HEK293T (cell line): ENCODE measurements around the gene CBY1.

Experiments
- CTCF ChIA-PET: fragments of 350-600 bp; formaldehyde crosslinking; extraction: SDS; loops from one replicate; lab custom pipeline; 2021; ENCODE audit warnings: antibody characterized with exemption, inconsistent platforms; lab: Yijun Ruan, JAX
- POLR2A ChIA-PET: fragments of 350-600 bp; formaldehyde crosslinking; extraction: SDS; loops from one replicate; lab custom pipeline; 2020; ENCODE audit warnings: antibody characterized with exemption, inconsistent platforms; lab: Yijun Ruan, JAX
- DNase-seq: peaks from one replicate; pipeline ENCODE4 v3.0.0; 2012; ENCODE audit warnings: mixed read lengths; ENCODE audit errors: extremely low spot score
- ARNT ChIP-seq: fragments of 450-650 bp; IDR thresholded peaks from 2 replicates; pipeline ENCODE4 v1.6.1; 2017; ENCODE audit warnings: mild to moderate bottlenecking
- BHLHE40 ChIP-seq: fragments of 450-650 bp; IDR thresholded peaks from 2 replicates; pipeline ENCODE4 v1.6.1; 2016; ENCODE audit warnings: mild to moderate bottlenecking, moderate library complexity, borderline replicate concordance
- CTBP1 ChIP-seq: fragments of 450-650 bp; IDR thresholded peaks from 2 replicates; pipeline ENCODE4 v1.6.1; 2016; ENCODE audit warnings: borderline replicate concordance
- ELF4 ChIP-seq: fragments of 450-650 bp; IDR thresholded peaks from 2 replicates; pipeline ENCODE4 v1.6.1; 2017; ENCODE audit warnings: antibody characterized with exemption
- FOXA1 ChIP-seq: fragments of 450-650 bp; IDR thresholded peaks from 2 replicates; pipeline ENCODE4 v1.6.1; 2016; ENCODE audit warnings: mild to moderate bottlenecking
- FOXK2 ChIP-seq: fragments of 450-650 bp; IDR thresholded peaks from 2 replicates; pipeline ENCODE4 v1.6.1; 2016; ENCODE audit warnings: mild to moderate bottlenecking
- FOXM1 ChIP-seq: fragments of 450-650 bp; IDR thresholded peaks from 2 replicates; pipeline ENCODE4 v1.6.1; 2017; ENCODE audit warnings: mild to moderate bottlenecking, borderline replicate concordance
- HDGF ChIP-seq: fragments of 450-650 bp; IDR thresholded peaks from 2 replicates; pipeline ENCODE4 v1.6.1; 2017; ENCODE audit warnings: antibody characterized with exemption, borderline replicate concordance
- L3MBTL2 ChIP-seq: fragments of 450-650 bp; conservative IDR thresholded peaks from 2 replicates; pipeline ENCODE4 v1.6.1; 2016; ENCODE audit warnings: mild to moderate bottlenecking
- LEF1 ChIP-seq: fragments of 450-650 bp; IDR thresholded peaks from 2 replicates; pipeline ENCODE4 v1.6.1; 2017; ENCODE audit warnings: mild to moderate bottlenecking, borderline replicate concordance
- NFRKB ChIP-seq: fragments of 450-650 bp; IDR thresholded peaks from 2 replicates; pipeline ENCODE4 v1.6.1; 2016; ENCODE audit warnings: mild to moderate bottlenecking, moderate library complexity
- SP1 ChIP-seq: fragments of 450-650 bp; IDR thresholded peaks from 2 replicates; pipeline ENCODE4 v1.6.1; 2017
- SUZ12 ChIP-seq: fragments of 450-650 bp; IDR thresholded peaks from 2 replicates; pipeline ENCODE4 v1.6.1; 2016; ENCODE audit warnings: mild to moderate bottlenecking
- TARDBP ChIP-seq: fragments of 450-650 bp; IDR thresholded peaks from 2 replicates; pipeline ENCODE4 v1.6.1; 2016
- ZNF384 ChIP-seq: fragments of 450-650 bp; IDR thresholded peaks from 2 replicates; pipeline ENCODE4 v1.6.1; 2016
- TF ChIP-seq, protein P1 (sequence below): fragments of 450-650 bp; IDR thresholded peaks from 2 replicates; pipeline ENCODE4 v1.6.1; 2016

Gene CBY1

DNA sequence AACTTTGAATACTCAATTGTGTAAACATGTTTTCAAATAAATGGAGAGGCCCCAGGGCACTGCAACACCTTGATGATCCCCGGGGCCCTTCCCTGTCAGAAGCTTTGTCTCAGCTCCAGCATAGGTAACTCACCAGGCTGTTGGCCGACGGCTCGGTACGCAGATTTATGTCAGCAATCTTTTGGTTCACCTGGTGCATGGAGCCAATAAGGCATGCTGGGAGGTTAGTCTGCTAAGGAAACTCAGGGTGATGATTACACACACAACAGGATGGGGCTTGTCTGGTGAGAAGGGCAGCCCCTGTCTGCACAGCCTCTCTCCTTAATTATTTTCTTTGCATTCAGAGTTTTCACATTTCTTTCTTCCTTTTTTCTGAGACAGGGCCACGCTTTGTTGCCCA, 11.0 kb upstream of the CBY1 start:
- DNase-seq = no peak
- CTCF ChIA-PET = no interaction called here
- POLR2A ChIA-PET = no interaction called here

DNA sequence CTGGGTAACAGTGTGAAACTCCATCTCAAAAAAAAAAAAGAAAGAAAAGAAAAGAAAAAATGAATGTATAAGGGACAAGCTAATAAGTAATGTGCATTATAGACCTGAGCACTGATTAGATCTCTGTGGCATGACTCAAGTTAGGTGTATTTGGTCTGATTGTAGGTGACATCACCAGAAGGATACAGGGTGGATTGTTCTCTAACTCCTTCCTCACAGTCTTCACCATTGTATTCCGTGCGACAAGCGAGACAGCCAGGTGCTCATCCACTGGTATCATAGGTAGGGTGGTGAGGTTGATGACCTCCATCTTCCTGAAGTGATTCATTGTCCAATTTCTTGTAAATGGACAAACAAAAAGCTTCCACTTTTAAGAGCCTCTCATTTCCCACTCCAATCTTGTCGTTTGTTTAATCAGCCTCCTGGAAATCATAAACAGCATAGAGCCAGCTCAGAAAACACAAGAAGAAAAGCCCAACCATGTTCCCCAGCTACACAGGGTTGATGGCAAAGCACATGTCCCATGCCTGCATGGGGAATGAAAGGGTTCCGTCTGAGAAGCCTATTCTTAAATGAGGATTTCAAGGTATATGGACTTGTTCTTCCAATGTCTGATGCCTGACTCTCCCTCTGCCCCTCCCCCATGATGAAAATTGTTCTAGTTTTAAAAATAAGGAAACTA, 6.5 kb upstream of the CBY1 start:
- ChIA-PET POLR2A (no interaction called here), CTCF (no interaction called here)
- DNase-seq = no peak
- TF ChIP-seq L3MBTL2 (no peak), SUZ12 (no peak), ARNT (no peak), LEF1 (no peak), ELF4 (no peak), FOXA1 (no peak), SP1 (no peak), FOXK2 (no peak), CTBP1 (no peak), FOXM1 (no peak), NFRKB (no peak), ZNF384 (no peak), TARDBP (no peak), HDGF (no peak), BHLHE40 (no peak)
- TF ChIP-seq, protein P1, sequence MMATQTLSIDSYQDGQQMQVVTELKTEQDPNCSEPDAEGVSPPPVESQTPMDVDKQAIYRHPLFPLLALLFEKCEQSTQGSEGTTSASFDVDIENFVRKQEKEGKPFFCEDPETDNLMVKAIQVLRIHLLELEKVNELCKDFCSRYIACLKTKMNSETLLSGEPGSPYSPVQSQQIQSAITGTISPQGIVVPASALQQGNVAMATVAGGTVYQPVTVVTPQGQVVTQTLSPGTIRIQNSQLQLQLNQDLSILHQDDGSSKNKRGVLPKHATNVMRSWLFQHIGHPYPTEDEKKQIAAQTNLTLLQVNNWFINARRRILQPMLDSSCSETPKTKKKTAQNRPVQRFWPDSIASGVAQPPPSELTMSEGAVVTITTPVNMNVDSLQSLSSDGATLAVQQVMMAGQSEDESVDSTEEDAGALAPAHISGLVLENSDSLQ = no peak

More for the DNA sequence above, 11.0 kb upstream of the CBY1 start:
- TF ChIP-seq ZNF384 (no peak), LEF1 (no peak), SUZ12 (no peak), FOXK2 (no peak), TARDBP (no peak), CTBP1 (no peak), HDGF (no peak)

DNA sequence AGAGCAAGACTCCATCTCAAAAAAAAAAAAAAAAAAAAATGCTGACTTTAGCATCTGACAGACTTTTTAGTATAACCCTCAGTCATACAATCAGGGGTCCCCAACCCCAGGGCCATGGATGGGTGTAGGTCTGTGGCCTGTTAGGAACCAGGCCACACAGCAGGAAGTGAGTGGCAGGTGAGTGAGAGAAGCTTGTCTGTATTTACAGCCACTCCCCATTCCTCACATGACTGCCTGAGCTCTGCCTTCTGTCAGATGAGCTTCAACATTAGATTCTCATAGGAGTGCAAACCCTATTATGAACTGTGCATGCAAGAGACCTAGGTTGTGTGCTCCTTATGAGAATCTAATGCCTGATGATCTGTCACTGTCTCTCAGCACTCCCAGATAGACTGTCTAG, 3.6 kb upstream of the CBY1 start:
- DNase-seq = no peak
- TF ChIP-seq ELF4 = no peak
- TF ChIP-seq CTBP1 = no peak
- no peak for TF ChIP-seq FOXA1
- TF ChIP-seq, protein P1 = peak; percentile 22; the same call in 1 of the 2 replicates
- TF ChIP-seq SUZ12 = no peak
- no peak for TF ChIP-seq L3MBTL2
- TF ChIP-seq HDGF = no peak
- no peak for TF ChIP-seq FOXK2
- CTCF ChIA-PET = interaction anchor here (0.7 kb wide), 1 partner anchor 1085 kb away, joined by 6 read pairs; no protein-coding TSS in a partner anchor
- POLR2A ChIA-PET = interaction anchor here (1.2 kb wide), 1 partner anchor 29 kb away, joined by 6 read pairs; the partner anchor contains the start of gene TOMM22

DNA sequence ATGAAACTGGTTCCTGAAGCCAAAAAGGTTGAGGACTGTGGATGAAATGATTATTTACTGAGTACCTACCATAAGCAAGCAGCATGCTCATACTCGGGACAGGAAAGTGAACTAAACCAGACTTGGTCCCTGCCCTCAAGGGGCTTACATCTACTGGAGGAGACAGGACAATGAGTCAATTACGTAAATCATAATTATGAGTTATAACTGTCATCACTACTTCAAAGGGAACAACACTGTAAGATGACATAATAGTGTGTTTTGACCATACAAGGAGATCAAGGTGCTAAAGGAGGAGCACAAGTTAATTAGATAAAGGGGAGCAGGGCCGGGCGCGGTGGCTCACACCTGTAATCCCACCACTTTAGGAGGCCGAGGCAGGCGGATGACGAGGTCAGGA, 2.7 kb upstream of the CBY1 start:
- no peak for TF ChIP-seq CTBP1
- TF ChIP-seq SP1 = no peak
- no peak for TF ChIP-seq FOXA1
- TF ChIP-seq FOXM1 = no peak
- TF ChIP-seq, protein P1 = peak; percentile 68
- POLR2A ChIA-PET = interaction anchor here (1.2 kb wide), 1 partner anchor 28 kb away, joined by 6 read pairs; the partner anchor contains the start of gene TOMM22
- DNase-seq = no peak
- CTCF ChIA-PET = no interaction called here

DNA sequence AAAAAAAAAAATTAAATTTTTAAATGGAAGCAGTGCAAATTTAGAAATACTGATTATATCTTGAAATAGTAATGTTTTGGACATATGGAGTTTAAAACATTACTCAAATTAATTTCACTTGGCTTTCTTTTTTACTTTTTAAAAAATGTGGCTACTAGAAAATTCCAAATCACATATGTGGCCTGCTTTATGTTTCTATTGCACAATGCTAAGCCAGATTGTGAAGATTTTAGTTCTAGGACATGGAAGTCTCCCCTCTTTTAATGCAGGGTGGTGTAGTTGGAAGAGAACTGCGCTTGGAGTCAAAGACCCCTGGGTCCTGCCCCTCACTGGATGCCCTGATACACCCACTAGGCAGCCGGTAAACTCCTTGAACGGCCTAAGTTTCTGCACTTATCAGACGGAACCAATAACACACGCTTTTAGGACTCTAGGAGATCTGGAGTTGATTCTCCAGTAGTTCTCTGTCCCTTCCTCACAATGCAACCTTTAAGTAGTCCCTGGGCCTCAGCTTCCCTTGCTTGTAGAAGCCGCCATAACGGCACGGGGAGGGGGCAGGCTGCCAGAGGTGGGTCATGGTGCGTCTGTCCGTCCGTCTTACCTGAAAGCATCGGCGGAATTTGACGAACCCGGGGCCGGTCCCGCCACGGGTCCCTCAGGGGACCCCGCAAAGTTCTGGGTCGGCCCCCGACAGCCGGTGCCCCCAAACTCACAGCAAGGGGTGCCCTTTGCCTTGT, 751 bp upstream of the CBY1 start:
- CTCF ChIA-PET = interaction anchor here (0.6 kb wide), 1 partner anchor 26 kb away, joined by 3 read pairs; the partner anchor contains the start of gene TOMM22
- peak; percentile 34 for DNase-seq
- TF ChIP-seq BHLHE40 = no peak
- TF ChIP-seq FOXM1 = no peak
- TF ChIP-seq L3MBTL2 = peak; percentile 27
- no peak for TF ChIP-seq CTBP1
- no peak for TF ChIP-seq ARNT
- TF ChIP-seq FOXA1 = no peak
- TF ChIP-seq SP1 = no peak
- no peak for TF ChIP-seq HDGF
- no peak for TF ChIP-seq TARDBP
- TF ChIP-seq, protein P1 = no peak
- TF ChIP-seq FOXK2 = no peak
- no peak for TF ChIP-seq NFRKB
- TF ChIP-seq ELF4 = no peak
- no peak for TF ChIP-seq SUZ12
- no peak for TF ChIP-seq LEF1
- peak; percentile 28; the same call in 1 of the 2 replicates for TF ChIP-seq ZNF384
- POLR2A ChIA-PET = interaction anchor here (0.6 kb wide), 1 partner anchor 15 kb away, joined by 3 read pairs; no protein-coding TSS in a partner anchor
